Stimulated activated CD8-positive, alpha-beta memory T cell treated with anti-CD3 and anti-CD28 coated beads, Interleukin-4, amount 100 ng/mL, for 48 hours (primary cell): ENCODE results near the gene RAP1GDS1.
"Not testable (repeated sequence)": the region's sequence is repeated elsewhere in the genome, so short reads cannot be mapped to it uniquely, and the experiment has no call there.

Source experiments
- DNase-seq: peaks from one replicate; pipeline ENCODE4 v3.0.0-alpha.2; 2020

RAP1GDS1 gene

DNA sequence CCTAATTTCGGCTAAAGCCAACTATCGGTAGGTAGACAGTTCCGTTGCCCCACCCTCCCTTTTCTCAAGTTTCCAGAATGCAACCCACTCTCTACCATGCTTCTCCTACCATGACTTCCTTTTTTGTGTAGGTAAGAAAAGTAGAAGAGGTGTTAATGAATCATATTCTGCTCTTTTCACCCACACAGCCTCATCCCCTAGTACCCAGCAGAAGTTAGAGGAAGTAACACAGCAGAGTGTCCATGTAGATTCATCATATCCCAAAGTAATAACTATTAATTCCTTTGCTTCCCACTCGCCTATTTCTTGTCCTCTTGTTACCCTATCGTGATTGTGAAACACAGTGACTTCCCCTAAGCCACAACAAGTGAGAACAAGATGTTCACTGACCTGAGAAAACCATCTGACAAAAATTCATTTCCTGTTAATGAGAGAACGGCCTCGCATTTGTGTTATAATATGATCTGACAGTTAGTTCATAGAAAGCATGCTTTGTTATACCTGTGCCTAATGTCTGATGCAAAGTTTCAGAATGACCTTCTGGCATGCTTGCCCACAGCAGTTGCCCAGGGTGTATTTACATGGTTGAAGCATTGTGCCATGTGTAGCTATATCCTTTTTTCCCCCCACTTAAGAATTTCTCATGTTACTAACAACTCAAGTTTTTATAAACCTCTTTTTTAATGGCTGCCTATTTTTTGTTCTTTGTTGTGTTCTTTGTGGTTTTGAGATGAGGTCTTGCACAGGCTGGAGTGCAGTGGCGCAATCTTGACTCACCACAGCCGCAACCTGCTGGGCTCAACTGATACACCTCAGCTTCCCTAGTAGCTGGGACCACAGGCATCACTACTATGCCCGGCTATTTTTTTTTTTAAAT, 185.6 kb downstream of the RAP1GDS1 start:
- DNase-seq, result peak; percentile 69

DNA sequence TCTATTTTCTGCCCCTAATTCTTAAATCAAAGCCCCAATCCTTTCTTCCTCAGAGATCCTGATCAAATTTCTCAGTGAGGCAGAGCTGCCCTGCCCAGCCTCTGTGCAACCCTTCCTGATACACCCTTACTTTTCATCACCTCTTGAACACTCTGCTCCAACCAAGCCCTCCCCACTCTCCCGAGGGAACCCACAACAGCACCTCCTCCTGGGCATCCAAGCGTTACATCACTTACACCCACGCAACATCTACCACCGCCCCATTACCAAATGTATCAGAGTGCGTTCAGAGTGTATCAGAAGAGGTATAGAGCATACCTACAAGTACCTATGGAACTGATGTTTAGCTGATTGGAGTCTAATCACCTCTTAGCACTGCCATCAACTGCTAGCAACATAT, 186.5 kb downstream of the RAP1GDS1 start:
- no peak for DNase-seq

DNA sequence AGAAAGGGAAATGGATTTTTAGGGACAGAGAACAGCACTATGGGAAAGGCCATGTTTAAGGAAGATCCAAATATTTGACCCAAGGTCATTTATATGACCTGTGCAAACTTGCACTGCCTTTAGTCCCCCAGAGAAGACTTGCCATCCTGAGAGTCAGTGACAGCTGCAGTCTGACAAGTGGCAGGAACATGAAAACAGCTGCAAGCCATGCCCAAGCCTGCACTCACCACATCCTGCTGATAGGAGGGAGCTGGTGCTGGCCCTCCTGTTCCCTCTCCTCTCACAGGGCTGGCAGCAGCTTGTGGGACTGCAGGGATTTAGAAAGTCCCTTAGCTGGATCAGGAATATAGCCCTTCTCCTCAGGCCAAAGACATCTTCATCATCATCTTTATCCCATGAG, 187.7 kb downstream of the RAP1GDS1 start:
- DNase-seq, result no peak

DNA sequence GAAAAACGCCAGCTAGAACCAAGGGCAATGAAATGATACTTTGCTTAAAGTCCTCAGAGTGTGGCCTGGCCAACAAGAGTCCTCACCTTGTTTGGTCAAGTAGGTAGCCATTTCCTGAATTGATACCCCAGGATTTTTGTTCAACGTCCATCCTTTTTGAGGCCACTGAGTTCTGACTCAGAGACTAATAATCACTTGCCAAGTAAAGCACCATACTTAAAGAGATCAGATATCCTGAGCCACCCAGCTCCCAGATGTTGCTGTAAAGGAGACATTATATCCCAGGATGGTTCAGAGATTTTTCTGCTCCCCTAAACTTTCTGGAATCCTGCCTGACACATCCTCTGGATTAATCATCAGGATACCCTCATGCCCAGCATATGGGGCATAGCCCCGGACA, 190.9 kb downstream of the RAP1GDS1 start:
- no peak for DNase-seq

DNA sequence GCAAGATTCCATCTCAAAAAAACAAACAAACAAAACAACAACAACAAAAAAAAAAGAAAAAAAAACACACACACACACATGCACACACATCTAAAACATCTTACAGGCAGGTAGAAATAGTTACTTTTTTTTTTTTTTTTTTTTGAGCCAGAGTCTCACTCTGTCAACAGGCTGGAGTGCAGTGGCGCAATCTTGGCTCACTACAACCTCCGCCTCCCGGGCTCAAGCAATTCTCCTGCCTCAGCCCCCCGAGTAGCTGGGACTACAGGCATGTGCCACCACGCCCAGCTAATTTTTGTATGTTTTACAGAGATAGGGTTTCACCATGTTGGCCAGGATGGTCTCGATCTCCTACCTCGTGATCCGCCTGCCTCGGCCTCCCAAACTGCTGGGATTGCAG, 196.2 kb downstream of the RAP1GDS1 start:
- DNase-seq, result not testable (repeated sequence)

DNA sequence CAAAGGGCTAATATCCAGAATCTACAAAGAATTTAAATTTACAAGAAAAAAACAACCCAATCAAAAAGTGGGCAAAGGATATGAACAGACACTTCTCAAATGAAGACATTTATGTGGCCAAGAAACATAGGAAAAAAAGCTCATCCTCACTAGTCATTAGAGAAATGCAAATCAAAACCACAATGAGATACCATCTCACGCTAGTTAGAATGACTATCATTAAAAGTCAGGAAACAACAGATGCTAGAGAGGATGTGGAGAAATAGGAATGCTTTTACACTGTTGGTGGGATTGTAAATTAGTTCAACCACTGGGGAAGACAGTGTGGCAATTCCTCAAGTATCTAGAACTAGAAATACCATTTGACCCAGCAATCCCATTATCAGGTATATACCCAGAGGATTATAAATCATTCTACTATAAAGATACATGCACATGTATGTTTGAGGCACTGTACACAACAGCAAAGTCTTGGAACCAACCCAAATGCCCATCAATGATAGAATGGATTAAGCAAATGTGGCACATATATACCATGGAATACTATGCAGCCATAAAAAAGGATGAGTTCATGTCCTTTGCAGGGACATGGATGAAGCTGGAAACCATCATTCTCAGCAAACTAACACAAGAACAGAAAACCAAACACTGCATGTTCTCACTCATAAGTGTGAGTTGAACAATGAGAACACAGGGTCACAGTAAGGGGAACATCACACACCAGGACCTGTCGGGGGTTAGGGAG, 200.1 kb downstream of the RAP1GDS1 start:
- not testable (repeated sequence) for DNase-seq

DNA sequence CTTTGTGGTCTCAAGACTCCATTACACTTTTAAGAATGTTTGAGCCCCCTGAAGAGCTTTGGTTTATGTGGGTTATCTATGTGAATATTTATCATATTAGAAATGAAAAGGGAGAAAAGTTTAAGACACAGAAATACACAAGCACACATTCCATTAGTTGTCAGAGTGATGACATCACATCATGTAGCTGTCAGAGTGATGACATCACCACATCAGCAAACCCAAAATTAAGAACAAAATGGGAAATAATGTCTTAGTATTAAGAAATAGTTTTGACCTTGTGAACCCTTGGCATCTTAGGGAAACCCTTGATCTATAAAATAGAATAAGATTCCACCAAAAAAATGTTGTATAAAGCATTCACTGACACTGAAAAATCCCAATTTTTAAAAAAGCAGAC, 201.3 kb downstream of the RAP1GDS1 start:
- no peak for DNase-seq

DNA sequence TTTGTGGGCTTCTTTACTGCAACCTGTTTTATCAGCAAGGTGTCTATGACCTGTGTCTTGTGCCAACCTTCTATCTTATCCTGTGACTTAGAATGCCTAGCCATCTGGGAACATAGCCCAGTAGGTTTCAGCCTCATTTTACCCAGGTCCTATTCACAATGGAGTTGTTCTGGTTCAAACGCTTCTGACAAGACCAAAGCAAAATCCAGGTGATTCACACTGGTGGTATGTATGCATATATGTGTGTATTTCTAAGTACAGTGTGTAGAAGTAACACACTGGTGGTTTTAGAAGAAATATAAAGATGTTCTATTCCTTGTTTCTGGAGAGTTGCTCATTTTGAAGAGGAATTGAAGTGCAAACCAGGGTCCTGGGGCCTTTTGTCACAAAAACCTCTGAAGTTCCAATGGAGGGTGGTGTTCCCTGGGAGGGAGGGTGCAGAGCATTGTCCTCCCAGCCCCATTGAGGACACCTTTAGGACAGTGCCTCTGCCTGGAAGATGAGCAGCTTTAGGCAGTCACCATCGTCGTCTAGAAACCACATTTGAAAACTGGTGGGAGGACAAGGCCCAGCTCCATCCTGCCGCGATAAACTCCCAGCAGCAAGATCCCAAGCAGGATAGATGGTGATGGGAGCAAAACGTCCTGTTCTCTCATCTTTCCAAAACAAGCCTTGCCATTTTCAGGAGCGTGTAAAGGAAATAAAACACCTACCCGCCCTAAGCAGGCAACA, 205.8 kb downstream of the RAP1GDS1 start:
- DNase-seq, result no peak

DNA sequence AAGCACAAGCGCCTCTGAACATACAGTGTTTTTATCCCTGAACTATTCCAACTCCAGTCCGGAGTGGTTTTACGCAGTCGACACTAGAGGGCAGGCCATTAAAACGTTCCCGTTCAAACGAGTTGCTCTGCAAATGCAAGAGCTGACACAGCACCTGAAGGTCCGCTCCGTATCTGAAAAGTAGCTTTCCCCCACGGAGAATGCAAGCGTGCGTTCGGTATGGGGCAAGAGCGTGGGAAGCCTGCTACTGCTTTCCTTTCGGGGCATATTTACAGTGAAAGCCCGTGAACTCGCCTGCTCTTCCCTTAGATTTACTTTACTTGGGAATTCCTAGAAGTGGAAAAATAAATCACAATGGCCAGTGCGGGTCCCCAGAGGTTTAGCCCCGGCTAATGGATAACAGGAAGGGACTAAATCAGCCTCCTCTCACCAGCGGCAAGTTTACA, 206.5 kb downstream of the RAP1GDS1 start:
- peak; percentile 75 for DNase-seq

DNA sequence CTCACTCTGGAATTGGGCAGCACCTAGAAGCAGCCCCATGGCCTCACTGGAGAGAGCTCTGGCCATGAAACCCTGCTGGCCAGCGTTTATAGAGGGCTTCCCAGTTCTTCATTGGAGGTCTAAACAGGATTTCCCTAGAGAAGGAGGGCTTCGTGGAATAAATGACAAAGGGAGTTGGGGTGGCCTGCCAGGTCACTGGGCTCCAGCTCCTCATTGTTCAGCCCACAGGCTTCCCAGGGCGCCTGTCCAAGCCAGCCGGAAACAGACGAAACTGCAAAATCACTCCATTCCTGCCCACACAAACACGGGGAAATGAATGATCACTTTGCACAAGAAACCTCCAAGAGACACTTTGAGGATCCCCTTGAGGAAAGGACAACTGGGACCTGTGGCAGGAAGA, 207.5 kb downstream of the RAP1GDS1 start:
- no peak for DNase-seq

DNA sequence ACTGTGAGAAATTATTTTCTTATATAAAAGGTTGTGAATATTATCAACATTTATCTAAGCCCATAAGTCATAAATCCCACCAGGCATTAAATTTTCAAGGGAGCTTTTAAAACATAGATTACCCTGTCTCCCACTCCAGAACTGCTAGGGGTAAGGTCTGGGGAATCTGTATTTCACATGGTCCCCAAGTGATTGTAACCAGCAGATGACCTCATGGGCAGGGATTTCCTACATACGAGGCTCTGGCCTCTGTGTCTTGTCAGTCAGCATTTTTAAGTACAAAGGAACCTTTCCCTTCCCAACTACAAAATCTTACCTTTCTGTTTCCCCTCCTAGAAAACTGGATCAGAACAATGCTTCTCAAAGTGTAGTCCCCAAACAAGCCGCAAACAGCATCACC, 208.6 kb downstream of the RAP1GDS1 start:
- no peak for DNase-seq

DNA sequence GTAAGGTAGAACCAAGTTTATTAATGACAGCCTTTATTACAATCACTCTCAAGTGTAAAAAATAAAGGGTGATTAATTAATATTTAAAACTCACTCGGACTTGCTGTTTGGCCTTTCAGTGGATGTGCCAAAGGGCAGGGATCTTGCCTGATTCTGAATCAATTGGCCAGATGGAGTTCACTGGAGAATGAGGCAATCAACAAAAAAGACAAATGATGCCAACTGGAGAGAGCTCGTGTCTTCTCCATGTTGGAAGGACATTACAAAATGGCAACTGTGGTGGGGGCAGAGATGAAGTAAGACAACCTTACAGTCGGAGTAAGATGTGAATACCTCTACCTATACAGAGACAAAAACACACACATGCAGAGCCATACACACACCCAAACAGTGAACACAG, 209.2 kb downstream of the RAP1GDS1 start:
- DNase-seq, result no peak

DNA sequence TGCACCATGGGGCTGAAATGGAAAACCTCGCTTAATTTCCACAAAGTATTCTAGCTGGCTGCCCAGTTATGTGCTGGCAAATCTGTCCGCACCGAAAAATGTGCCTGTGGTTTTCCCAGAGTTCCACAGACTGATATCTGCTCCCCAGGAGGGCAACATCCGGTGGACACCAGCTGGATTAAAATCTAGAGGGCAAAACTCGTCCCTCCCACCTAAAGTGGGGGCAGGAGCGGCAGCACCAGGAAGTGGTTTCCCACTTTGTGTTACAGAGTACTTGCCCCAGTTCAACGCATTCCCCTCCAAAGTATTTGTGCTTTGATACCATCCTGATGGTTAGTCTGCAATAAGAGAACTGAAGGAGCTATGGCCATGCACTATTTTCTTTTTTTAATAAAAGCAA, 209.6 kb downstream of the RAP1GDS1 start:
- DNase-seq, result no peak

DNA sequence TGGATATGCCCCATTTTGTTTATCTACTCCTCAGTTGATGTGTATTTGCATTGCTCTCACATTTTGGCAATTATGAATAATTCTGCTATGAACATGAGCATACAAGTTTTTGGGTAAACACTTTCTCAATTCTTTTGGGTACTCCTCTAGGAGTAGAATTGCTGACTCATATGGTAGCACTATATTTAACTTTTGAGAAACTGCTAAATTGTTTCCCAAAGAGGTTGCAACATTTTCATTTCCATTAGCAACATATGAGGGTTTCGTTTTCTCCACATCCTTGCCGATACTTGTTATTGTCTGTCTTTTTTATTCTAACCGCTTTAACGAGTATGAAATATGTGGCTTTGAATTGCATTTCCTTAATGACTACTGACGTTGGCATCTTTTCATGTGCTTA, 211.9 kb downstream of the RAP1GDS1 start:
- no peak for DNase-seq

DNA sequence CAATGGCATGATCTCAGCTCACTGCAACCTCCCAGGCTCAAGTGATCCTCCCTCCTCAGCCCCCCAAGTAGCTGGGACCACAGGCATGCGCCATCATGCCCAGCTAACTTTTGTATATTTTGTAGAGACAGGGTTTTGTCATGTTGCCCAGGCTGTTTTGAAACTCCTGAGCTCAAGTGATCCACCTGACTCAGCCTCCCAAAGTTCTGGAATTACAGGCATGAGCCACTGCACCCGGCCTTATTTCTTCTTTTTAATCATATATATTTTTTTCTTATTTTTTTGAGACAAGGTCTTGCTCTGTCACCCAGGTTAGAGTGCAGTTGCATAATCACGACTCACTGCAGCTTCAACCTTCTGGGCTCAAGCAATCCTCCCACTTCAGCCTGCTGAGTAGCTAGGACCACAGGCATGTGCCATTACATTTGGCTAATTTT, 213.2 kb downstream of the RAP1GDS1 start:
- no peak for DNase-seq

DNA sequence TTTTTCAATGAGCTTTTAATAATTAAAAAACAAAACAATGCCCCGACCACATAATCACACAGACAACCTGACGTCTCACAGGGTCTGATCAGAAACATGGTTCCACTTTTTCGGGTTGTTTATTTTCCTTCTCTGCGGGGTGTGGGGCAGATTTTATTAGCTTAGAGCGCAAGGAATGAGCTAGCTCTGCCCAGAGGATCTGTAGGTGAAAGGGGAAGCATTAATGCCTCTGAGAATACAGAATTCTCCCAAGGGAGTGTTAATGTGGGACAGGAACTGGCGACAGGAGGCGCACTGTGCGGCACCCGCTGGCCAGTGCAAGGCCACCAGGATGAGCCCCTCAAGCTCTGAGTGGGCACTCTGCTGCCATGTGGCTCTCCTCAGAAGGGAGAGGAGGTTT, 215.7 kb downstream of the RAP1GDS1 start:
- no peak for DNase-seq

DNA sequence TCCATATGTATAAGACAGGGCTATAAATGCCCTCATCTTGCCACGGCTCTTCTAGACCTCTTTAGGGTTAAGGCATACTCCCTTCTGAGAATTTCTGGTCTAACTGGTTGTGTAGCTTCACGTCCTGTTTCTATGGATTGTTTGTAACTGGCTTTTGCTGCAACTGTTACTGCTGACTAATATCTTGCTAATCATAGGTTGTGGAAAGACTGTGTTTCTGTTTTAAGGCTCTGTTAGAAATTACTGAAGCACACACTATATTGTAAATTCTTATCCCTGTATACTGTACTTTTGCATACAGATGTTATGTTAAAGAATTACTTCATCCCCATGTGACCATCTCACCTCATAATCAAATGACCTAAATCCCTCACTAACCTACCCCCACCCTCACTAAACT, 218.4 kb downstream of the RAP1GDS1 start:
- DNase-seq, result not testable (repeated sequence)

DNA sequence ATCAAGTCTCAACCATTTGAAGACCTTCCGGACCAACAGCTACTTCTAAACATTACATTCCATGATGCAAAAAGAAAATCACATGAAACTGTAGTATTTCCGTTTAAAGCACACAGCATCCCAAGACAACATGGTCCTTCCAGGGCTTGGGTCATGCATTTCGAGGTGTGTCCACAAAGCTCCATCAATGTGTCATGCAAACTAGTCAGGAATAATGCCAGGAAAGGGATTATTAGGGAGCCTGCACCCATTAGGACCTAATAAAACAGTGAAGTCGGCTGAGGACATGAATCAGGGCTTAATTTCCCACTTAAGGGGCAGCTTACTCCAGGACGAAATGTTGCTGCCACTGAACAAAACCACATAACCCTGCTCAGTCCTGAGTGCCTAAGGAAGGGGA, 219.4 kb downstream of the RAP1GDS1 start:
- DNase-seq, result no peak

DNA sequence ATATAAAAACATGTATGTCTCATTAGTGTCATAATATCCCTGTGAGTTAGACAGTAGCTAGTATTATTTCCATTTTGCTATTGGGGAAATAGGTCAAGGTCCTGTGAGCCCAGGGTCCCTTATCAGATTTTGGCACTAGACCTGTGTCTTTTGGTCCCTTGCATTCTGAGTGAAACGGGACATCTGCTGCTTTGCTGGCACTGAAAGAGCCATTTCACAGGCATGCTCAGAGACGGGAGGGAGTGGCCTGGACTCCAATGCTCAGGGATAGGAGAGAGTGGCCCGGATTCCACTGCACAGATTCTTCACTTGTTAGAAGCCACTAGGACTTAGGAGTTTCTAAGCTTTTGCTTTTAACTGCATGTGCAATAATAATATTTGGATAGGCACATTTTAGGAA, 220.0 kb downstream of the RAP1GDS1 start:
- no peak for DNase-seq

DNA sequence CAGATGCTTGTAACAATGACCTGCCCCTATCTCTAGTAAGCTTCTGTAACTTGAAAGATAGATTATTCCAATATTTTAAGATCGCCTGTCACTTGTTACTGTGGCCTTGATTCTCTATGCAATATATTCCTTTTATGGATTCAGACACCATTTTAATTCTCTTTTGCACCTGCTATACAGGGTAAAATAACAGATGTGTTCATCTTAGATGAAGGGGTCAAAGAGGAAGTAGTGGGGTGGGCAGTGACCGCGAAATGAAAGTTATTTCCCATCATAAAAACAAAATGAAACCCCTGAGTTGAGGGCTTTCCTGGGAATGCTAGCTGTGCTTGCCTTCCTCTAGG, 221.3 kb downstream of the RAP1GDS1 start:
- DNase-seq, result no peak

DNA sequence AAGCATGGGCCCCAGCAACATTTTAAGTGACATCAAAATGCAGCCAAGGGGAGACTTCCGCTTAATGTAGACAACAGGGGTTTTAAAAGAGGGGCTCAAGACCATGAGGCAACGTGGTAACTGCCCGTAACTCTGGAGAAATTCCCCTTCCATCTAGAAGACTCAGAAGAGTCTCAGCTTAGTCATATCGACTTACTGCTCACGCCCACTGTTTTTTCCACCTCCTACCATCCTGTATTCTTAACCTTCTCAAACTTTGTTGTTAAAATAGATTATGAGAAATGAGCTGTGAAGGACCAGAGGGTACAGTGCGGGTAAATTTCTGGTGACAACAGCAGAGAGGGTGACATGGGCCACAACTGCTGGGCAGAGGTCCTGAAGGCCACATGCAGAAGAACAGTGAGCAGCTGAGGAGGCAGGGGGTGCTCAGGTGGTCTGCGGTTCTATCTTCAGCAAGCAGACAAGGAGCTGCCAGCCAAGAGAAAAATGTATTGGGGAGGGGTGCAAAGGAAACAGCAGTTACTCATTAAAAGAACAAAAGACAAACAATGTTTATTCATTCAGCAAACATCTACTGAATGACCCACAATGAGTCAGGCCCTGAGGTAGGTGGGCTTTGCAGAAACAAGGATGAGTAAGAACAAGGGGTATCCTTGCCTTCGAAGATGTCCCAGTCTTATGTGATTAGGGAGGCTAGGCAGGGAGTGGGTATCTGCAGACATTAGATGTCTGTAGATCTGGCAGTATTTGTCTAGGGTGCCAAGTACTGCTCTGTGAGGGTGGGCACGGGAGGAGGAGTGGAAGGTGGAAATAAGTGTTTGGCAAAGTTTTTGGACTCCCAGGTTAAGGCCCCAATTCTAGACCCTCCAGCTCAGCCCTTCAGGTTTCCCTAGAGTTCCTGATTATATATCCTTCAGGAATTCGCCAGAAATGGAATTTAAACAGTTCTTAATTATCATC, 221.9 kb downstream of the RAP1GDS1 start:
- DNase-seq, result peak; percentile 55

DNA sequence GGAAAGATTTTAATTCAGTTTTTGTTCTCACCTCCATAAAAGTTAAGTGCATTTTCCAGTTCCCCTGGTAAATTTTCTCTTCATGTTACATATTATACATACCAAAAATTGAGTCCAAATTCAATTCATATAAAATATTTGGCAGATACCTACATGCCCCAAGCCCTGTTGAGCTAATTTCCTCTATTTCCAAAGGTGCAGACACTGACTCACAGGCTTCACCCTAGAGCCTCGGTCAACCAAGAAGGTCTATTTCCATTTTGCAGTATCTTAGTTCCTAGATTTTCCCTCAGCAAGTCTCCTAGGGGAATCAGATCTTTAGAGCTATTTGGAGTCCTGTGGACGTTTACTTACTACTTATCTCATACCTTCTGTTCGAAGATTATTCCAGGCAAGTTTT, 222.8 kb downstream of the RAP1GDS1 start:
- DNase-seq, result no peak
